Measurements from ENCODE around the gene UBE2L5. TPM values are rescaled to one million over a fixed set of nuclear protein-coding genes. Genes with fewer than 3 reads are reported as not detected.

The UBE2L5 gene
- total and polyA plus RNA-seq, 2 of the 13 experiments (the other 11 are each of a cell fraction or from before 2014, with no cell fraction given): 0.13 TPM; not detected in 1

- TF ChIP-seq ELF1 (CRISPR knock-in tag; IDR thresholded peaks at IDR 0.05): 0 out of 2 replicates have a peak, but pooled peaks have one; percentile 37
- no peak for TF ChIP-seq MAFF (IDR thresholded peaks at IDR 0.05; ENCODE audit: low read depth, low read length)
- TF ChIP-seq ZNF660 (CRISPR knock-in tag; IDR thresholded peaks at IDR 0.05; ENCODE audit: borderline replicate concordance, low read depth): 0 out of 2 replicates have a peak, but pooled peaks have one; percentile 60
- no peak for TF ChIP-seq HNF1A (IDR thresholded peaks at IDR 0.05; ENCODE audit: low read depth)
- TF ChIP-seq HNF1A (CRISPR knock-in tag; IDR thresholded peaks at IDR 0.05; ENCODE audit: borderline replicate concordance): peak; percentile 47; the same call in 1 of the 2 replicates
- TF ChIP-seq NR2F6 (IDR thresholded peaks at IDR 0.05): no peak
- TF ChIP-seq NR2F6 (CRISPR knock-in tag; IDR thresholded peaks at IDR 0.05): no peak
- TF ChIP-seq DRAP1 (CRISPR knock-in tag; IDR thresholded peaks at IDR 0.05): no peak
- TF ChIP-seq ZNF747 (CRISPR knock-in tag; IDR thresholded peaks at IDR 0.05; ENCODE audit: borderline replicate concordance): 0 out of 2 replicates have a peak, but pooled peaks have one; percentile 42
- peak; percentile 86; the same call in 1 of the 2 replicates for TF ChIP-seq ZBTB43 (CRISPR knock-in tag; conservative IDR thresholded peaks at IDR 0.05)
- TF ChIP-seq GTF3A (CRISPR knock-in tag; conservative IDR thresholded peaks at IDR 0.05): no peak
- TF ChIP-seq GFI1 (CRISPR knock-in tag; IDR thresholded peaks at IDR 0.05; ENCODE audit: borderline replicate concordance): peak; percentile 65; the same call in 1 of the 2 replicates
- TF ChIP-seq CCDC6 (CRISPR knock-in tag; IDR thresholded peaks at IDR 0.05): peak; percentile 77; the same call in 1 of the 2 replicates
- peak; percentile 38; the same call in 1 of the 2 replicates for TF ChIP-seq RBFOX2 (IDR thresholded peaks at IDR 0.05; ENCODE audit: low read depth, low read length)
- TF ChIP-seq, protein P1, sequence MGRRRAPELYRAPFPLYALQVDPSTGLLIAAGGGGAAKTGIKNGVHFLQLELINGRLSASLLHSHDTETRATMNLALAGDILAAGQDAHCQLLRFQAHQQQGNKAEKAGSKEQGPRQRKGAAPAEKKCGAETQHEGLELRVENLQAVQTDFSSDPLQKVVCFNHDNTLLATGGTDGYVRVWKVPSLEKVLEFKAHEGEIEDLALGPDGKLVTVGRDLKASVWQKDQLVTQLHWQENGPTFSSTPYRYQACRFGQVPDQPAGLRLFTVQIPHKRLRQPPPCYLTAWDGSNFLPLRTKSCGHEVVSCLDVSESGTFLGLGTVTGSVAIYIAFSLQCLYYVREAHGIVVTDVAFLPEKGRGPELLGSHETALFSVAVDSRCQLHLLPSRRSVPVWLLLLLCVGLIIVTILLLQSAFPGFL (CRISPR knock-in tag; IDR thresholded peaks at IDR 0.05): no peak
- TF ChIP-seq, protein P2, sequence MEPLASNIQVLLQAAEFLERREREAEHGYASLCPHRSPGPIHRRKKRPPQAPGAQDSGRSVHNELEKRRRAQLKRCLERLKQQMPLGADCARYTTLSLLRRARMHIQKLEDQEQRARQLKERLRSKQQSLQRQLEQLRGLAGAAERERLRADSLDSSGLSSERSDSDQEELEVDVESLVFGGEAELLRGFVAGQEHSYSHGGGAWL (CRISPR knock-in tag; IDR thresholded peaks at IDR 0.05): peak; percentile 89
- no peak for TF ChIP-seq SP1 (IDR thresholded peaks at IDR 0.05)
- peak; percentile 58; the same call in 1 of the 2 replicates for TF ChIP-seq SP1 (CRISPR knock-in tag; IDR thresholded peaks at IDR 0.05)
- peak; percentile 71 for TF ChIP-seq ZNF883 (CRISPR knock-in tag; IDR thresholded peaks at IDR 0.05; ENCODE audit: not compliant biosample characterization)
- TF ChIP-seq EZH2 (conservative IDR thresholded peaks at IDR 0.05; ENCODE audit: low read depth, low read length): no peak
- peak; percentile 51; the same call in 1 of the 2 replicates for TF ChIP-seq MYPOP (CRISPR knock-in tag; IDR thresholded peaks at IDR 0.05)
- no peak for TF ChIP-seq PITX1 (CRISPR knock-in tag; IDR thresholded peaks at IDR 0.05)
These were observed 13.8 kb upstream of the UBE2L5 start (continued) for GRCh38 chr13:30408319-30409101.

Measured in HepG2 (cell line).